ENCODE data around the gene MX1. TPM values are rescaled to one million over a fixed set of nuclear protein-coding genes. Genes with fewer than 3 reads are reported as not detected.

The MX1 gene
- total RNA-seq, 2 donors from 2014 or later: 7.3 to 17.7 TPM

- no peaks in the 10 kb centered on the region for H3K27me3 ChIP-seq
- TF ChIP-seq CTCF (IDR thresholded peaks at IDR 0.05): no peak
- intact Hi-C loops (cut with DNase I): no loop called here
- no peak overlapping the region for H3K4me3 ChIP-seq
- H3K9ac ChIP-seq (ENCODE audit: low read depth in 2 of 2, low read length in 2 of 2): no peak overlapping the region
- H3K36me3 ChIP-seq: no peaks in the 10 kb centered on the region
- no peak for DNase-seq
- no peaks in the 10 kb centered on the region for H3K4me1 ChIP-seq
- H3K9me3 ChIP-seq: no peaks in the 10 kb centered on the region
- H3K27ac ChIP-seq: no peak overlapping the region
Observed at GRCh38 chr21:41387042-41387819, 38.8 kb upstream of the MX1 start.

GRCh38 chr21:41387824-41388223 lies 38.2 kb upstream of the MX1 start:
- intact Hi-C loops (cut with DNase I): no loop called here
- H3K27ac ChIP-seq: no peak overlapping the region
- DNase-seq: no peak

GRCh38 chr21:41388259-41388658 lies 37.8 kb upstream of the MX1 start:
- H3K4me1 ChIP-seq: no peaks in the 10 kb centered on the region
- DNase-seq: no peak
- no peak overlapping the region for H3K27ac ChIP-seq
- no peak overlapping the region for H3K9ac ChIP-seq (ENCODE audit: low read depth in 2 of 2, low read length in 2 of 2)
- TF ChIP-seq CTCF (IDR thresholded peaks at IDR 0.05): no peak
- no peaks in the 10 kb centered on the region for H3K9me3 ChIP-seq
- H3K27me3 ChIP-seq: no peaks in the 10 kb centered on the region
- no peaks in the 10 kb centered on the region for H3K36me3 ChIP-seq
- no peak overlapping the region for H3K4me3 ChIP-seq
- intact Hi-C loops (cut with DNase I): no loop called here

More at GRCh38 chr21:41387824-41388223, 38.2 kb upstream of the MX1 start:
- Histone ChIP-seq H3K27me3 (no peaks in the 10 kb centered on the region), H3K9me3 (no peaks in the 10 kb centered on the region), H3K36me3 (no peaks in the 10 kb centered on the region), H3K4me3 (no peak overlapping the region), H3K9ac (ENCODE audit: low read depth in 2 of 2, low read length in 2 of 2) (no peak overlapping the region), H3K4me1 (no peaks in the 10 kb centered on the region)
- TF ChIP-seq CTCF (IDR thresholded peaks at IDR 0.05): no peak

- no peaks in the 10 kb centered on the region for H3K9me3 ChIP-seq
- intact Hi-C loops (cut with DNase I): no loop called here
- no peak for DNase-seq
- no peak overlapping the region for H3K4me3 ChIP-seq
- no peaks in the 10 kb centered on the region for H3K27me3 ChIP-seq
- H3K4me1 ChIP-seq: no peaks in the 10 kb centered on the region
- H3K9ac ChIP-seq (ENCODE audit: low read depth in 2 of 2, low read length in 2 of 2): no peak overlapping the region
- no peaks in the 10 kb centered on the region for H3K36me3 ChIP-seq
- no peak overlapping the region for H3K27ac ChIP-seq
- TF ChIP-seq CTCF (IDR thresholded peaks at IDR 0.05): no peak
Observed at GRCh38 chr21:41390043-41390639, 35.9 kb upstream of the MX1 start.

- intact Hi-C loops (cut with DNase I): no loop called here
- no peak overlapping the region for H3K4me3 ChIP-seq
- H3K4me1 ChIP-seq: peaks cover 4% of the 10 kb centered on the region
- no peak overlapping the region for H3K27ac ChIP-seq
- no peaks in the 10 kb centered on the region for H3K9me3 ChIP-seq
- TF ChIP-seq CTCF (IDR thresholded peaks at IDR 0.05): no peak
- no peaks in the 10 kb centered on the region for H3K36me3 ChIP-seq
- H3K9ac ChIP-seq (ENCODE audit: low read depth in 2 of 2, low read length in 2 of 2): no peak overlapping the region
- no peak for DNase-seq
- H3K27me3 ChIP-seq: no peaks in the 10 kb centered on the region
Observed at GRCh38 chr21:41393876-41394465, 32.1 kb upstream of the MX1 start.
